Fibroblast of skin of abdomen (primary cell): ENCODE results near the gene TRAF3IP3. TPM values are rescaled to one million over a fixed set of nuclear protein-coding genes. Genes with fewer than 3 reads are reported as not detected.

Source experiments
- DNase-seq: peaks from one replicate; pipeline ENCODE4 v3.0.0-alpha.2; 2013
- polyA plus RNA-seq, 2 experiments: library from polyadenylated mRNA; unstranded; fragments of 120-200 nt; gene quantifications; one replicate each; pipeline ENCODE4 v1.2.1, GENCODE V29; 2013; ENCODE audit not compliant: insufficient read length in 2 of 2

Gene TRAF3IP3, protein sequence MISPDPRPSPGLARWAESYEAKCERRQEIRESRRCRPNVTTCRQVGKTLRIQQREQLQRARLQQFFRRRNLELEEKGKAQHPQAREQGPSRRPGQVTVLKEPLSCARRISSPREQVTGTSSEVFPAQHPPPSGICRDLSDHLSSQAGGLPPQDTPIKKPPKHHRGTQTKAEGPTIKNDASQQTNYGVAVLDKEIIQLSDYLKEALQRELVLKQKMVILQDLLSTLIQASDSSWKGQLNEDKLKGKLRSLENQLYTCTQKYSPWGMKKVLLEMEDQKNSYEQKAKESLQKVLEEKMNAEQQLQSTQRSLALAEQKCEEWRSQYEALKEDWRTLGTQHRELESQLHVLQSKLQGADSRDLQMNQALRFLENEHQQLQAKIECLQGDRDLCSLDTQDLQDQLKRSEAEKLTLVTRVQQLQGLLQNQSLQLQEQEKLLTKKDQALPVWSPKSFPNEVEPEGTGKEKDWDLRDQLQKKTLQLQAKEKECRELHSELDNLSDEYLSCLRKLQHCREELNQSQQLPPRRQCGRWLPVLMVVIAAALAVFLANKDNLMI
- polyA plus RNA-seq (2013, experiment 1 of 2; ENCODE audit: insufficient read length): 0.06 TPM
- 0.06 TPM for polyA plus RNA-seq (2013, experiment 2 of 2; ENCODE audit: insufficient read length)

DNA sequence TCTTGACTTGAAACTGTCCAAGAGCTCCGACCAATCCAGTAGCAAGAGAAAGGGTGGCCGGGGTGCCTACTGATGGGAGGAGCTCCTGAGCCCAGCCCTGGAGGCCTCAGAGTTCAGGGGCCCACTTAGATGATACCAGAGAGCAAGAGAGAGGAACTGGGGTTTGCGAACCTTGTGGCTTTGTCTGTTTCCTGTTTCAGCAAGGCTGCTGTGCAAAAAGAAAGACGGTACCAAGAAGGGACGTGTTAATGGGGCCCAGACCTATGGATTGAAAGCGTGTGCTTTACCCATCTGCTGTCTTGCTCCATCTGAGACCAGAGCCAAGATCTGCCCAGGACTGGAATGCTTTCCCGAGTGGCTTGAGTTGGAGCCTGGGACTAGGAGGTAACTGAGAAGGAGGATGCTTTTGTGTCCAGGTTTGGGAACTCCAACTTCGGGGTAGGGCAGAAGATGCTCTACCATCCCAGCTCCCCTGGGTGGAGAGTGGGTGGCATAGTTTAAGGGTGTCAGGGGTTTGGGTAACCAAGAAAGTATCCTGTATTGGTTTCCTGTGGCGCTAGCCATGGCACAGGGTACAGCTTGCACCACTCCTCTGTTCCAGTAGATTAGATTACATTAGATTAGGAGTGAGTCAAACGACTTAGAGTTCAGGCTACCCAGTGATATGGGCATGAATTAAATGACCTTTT is at the start of gene TRAF3IP3:
Gene TRAF3IP3, plus strand, starts transcription at position 128 of the 689 bp plus-strand sequence. CDS start 3,987 bp downstream, outside the sequence.
- DNase-seq: no peak

DNA sequence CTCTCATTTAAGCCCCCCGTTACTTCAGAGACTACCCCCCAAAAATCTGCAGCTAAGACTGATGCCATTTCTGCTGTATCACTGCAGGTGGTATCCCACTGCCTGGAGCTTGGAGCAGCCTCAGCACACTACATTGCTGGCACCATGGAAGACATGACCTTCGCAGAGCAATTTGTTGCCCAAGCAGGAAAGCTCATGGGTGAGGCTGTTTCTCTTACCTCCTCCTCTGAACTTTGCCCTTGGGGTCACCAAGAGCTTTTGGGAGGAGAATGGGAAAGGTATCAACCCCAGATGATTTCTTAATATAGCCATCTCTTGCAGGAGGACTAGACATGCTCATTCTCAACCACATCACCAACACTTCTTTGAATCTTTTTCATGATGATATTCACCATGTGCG is 49.2 kb upstream of the TRAF3IP3 start:
- no peak for DNase-seq

DNA sequence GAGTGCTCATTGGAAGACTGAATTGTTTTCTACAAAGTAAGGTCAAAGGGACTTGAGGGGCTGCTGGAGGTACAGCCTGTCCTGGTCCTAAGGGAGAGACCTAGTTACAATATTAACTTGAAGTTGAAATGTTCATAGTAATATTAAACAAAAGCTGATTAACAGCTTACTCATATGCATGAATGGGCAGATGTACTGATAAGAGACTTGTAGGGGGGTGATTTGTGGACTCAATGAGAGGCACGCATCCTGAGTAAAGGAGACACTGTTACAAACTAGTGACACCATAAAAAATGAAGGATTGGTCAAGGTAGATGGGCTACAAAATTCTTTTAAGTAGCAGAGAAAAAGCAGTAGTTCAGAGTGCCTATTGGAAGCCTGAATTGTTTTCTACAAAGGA is 48.5 kb upstream of the TRAF3IP3 start:
- no peak for DNase-seq

DNA sequence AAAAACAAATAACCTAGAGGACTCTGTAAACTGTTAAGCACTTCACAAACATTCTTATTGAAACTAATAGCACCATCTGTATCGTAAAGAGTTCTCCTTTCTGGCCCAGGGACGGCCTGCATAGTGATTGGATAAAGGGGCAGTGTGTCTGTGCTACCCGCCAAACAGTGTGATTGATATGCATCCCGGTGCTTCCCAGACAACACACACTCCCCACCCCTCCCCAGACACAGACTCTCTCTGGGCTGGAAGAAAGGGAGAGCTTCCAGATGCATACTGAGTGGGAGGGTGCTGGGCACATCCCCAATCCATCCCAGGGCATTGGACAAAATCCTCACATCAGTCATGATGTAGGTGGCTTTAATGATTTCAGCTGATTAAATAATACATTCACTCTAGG is 47.6 kb upstream of the TRAF3IP3 start:
- no peak for DNase-seq

DNA sequence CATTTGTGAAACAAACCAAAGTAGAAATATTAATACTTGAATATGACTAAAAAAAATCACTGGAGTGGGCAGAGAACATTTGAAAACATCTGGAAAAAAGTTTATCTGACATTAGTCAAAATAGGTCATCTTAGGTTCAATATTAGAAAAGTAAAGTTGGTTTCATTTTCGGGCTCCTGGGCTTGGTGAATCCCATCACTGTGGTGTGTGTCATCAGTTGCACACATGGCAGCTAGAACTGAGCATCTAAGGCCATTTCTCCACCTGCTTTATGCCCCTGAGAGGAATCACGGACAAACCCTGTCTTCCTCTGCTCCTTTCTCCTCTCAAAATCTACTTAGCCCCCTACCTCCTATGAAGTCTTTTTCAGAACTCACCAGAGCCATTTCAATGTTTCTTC is 45.8 kb upstream of the TRAF3IP3 start:
- DNase-seq: no peak

DNA sequence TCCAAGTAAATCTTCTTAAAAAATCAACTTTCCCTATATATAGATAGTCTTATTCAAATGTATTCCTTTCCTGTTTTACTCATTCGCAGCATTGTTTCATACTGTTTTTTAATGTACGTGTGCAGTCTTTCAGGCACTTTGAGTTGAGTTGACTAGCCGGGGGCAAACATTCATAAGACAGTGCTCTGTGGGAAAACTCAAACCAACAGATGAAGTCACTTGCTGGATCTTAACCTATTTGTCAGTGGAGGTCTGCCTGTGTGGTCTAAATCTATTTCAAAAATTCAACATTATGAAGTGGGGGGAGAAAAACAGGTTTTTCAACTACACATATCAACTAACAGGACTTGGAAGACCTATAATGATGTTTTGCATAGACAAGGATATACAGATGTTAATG is 45.0 kb upstream of the TRAF3IP3 start:
- no peak for DNase-seq

DNA sequence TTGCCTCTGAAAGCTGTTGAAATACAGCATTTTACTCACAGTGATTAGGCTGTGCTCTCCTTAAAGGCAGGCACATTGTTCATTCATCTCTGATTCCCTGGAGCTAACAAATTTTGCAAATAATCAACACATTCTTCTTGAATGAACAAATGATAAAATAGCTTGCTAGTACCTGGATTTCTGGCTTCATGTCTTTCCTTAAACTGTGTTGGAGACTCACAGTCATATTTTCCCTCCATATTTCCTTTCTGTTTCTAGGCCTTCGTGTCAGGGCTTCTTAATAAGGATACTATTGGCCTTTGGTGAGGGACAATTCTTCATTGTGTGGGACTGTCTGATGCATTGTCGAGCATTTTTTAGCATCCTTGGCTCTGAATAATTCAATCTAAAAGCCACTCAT is 41.5 kb upstream of the TRAF3IP3 start:
- no peak for DNase-seq

DNA sequence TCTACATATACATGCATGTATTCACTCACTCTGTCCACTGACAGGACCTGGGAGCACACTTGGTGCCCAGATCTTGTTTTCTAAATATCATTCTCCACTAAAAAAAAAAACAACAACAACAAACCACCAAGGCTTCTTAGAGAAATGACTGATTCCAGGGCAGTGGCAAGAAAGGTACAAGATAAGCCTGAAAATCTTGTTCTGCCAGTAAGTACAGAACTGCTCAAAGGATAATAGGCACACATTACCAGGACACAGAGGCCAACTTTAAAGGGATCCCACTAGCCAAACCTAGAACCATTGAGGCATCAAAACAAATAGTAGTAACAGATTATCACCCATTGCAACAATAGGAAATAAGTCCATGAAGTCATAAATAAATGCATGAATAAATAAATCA is 40.5 kb upstream of the TRAF3IP3 start:
- no peak for DNase-seq

DNA sequence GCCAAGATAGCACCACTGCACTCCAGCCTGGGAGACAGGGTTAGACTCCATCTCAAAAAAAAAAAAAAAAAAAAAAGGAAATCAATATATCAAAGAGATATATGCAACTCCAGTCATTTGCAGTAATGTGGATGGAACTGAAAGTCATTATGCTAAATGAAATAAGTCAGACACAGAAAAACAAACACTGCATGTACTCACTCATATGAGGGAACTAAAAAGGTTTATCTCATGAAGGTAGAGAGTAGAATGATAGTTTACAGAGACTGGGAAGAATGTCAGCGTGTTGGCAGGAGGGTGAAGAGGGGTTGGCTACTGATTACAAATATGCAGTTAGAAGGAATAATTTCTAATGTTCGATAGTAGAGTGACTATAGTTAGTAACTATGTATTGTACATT is 38.0 kb upstream of the TRAF3IP3 start:
- no peak for DNase-seq

DNA sequence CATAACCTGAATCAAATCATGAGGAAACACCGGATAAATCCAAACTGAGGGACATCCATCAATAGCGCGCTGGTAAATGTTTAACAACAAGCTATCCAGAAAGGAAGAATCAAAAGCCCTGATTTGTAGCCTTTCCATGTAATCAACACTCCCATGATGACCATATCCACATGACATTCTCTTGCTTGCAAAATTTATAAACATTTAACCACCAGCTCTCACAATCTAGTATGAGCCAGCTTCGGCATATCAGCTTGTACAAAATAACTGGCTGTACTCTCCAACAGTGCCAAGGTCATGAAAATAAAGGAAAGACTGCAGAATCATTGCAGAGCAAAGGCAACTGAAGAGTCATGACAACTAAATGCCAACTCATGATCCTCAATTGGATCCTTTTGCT is 35.5 kb upstream of the TRAF3IP3 start:
- DNase-seq: no peak

DNA sequence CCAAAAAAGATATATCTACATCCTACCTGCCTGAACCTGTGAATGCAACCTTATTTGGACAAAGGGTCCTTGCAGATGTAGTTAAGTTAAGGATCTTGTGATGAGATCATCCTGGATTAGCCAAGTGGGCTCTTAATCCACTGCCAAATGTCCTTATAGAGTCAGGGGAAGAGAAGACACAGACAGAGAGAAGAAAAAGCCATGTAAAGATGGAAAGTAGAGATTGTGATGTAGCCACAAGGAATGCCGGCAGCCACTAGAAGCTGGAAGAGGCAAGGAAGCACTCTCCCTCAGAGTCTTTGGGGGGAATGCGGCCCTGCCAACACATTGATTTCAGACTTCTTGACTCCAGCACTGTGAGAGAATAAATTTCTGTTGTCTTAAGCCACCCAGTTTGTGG is 35.0 kb upstream of the TRAF3IP3 start:
- DNase-seq: no peak

DNA sequence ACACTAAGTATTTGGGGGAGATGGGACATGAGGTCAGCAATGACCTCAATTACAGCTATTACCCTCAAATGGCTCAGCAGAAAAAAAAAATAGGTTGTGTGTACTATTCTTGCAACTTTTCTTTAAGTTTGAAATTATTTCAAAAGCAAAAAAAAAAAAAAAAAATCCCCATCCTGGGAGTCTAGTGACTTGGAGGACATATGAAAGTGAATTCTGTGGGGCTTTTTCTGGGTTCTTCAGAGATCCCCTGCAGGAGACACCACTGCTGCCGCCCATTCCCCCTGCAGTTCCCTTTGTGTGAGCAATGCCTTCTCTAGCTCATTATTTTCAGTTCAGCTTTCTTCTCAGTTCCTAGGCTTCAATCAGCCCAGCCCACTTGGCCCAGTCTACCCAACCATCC is 34.5 kb upstream of the TRAF3IP3 start:
- DNase-seq: no peak

DNA sequence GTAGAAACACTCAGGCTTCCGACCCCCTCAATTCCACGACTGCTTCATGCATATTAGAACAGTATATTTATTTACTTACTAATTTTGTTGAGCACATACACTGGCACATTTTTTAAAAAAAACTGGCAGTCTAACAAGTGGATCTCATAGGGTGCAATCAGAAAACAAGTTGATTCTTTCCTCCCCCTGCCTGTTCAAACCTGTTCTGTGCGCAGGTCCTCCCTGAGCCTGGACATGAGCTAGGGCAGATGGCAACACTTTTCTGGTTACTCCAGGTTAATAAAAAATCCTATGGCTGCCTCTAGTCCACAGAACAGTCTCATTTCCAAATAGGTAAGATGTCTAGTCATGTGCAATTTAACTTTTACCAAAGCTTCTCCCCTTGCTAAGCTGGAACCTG is 32.6 kb upstream of the TRAF3IP3 start:
- no peak for DNase-seq

DNA sequence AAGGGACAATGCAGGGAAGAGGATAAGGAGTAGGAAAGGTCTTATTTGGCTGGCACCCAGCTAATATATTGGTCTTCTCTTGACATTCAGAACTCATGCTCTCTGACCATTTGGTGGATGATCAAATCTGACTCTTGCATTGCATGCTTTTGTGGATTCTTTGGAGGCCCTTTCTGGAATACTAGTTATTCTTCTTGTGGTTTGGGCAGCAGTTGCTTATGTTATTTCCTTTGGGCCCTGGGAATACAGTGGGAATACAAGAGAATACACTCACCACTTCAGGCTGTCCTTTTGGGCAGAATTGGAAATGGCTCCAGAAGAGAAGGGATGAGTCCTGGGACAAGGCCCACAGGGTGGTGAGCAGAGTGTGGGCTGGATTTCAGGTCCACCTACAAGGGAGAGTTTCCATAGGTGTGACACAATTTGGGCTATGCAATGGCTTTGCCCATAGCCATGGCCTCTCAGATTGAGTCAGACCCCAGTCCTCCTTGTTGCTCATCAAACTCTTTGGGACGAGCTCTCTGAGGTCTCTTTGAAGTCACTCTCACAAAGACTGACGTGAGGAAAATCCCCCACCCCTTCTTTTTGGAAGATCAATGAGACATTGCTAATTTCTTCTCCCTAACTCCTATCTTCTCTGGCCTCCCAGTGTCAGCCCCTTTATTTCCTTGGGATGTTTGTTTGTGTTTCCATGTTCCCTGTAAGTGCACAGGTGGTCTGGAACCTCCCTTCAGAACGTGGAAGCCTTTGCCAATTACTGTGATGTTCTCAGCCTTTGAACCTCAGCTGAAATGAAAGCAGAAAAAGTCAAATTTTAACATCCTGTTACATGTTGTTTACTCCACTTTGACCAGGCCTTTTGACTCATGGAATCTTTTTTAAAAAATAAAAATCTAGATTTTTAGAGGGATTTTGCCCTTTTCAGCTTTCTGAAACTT is 31.8 kb upstream of the TRAF3IP3 start:
- no peak for DNase-seq

DNA sequence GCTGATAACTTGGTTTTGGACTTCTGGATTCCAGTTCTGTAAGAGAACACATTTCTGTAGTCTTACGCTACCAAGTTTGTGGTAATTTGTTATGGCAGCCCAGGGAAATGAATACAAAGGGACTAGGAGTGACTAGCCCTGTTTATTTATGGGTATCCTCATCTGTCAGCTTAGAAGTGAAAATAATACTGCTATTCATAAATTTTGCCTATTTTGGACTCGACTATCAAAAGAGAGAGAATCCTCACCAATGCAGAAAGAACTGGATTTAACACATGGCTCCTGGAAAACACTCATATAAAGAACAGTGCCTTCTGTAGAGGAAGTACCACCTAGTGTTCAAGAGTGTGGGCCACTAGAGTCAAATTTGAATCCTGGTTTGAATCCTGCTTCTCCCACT is 28.6 kb upstream of the TRAF3IP3 start:
- DNase-seq: no peak

DNA sequence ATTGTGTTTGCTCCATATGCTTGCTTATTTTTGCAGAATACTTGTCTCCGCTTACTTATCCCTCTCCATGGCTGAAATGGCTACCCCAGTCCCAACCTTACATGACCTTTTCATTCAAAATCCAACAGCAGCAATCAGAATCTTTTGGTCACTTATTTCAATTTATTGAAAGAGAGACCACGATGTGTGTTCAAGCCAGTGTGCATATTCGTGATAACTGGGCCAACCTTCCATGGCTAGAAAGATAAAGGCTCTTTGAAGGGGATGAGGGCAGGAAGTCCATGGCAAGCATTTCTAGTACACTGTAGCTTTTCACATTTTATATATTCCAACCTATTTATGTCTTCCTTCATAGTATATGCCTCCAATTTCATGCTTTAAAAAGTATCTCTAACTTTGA is 28.1 kb upstream of the TRAF3IP3 start:
- no peak for DNase-seq

DNA sequence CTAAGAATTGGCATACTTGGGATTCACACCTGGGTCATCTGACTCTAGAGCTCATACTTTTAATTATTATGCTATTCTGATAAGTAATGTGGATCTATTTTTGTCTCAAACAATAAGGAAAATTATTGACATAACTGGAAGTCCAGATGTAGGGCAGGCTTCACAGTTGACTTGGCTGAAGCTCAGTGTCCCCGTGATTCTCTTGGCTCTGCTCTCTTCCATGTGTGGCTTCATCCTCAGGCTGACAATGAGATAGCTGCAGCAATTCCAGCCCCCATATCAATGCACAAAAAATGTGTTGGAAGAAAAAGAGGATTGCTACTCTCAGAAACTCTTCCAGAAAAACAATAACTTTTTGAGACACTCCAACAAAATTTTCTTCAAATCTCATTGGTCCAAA is 27.4 kb upstream of the TRAF3IP3 start:
- DNase-seq: no peak

DNA sequence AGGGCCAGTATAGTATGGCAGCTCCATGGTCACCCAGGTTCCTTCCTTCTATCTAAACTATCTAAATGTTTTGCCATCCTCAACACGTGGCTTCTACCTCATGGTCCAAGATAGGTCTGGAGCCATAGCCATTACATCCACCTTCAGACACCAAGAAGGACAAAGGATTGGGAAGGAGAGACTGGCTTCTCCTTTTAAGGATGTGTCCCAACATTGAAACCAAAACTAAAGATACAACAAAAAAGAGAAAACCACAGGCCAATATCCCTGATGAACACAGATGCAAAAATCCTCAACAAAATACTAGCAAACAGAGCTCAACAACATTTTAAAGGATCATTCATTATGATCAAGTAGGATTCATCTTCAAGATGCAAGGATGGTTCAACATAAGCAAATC is 26.4 kb upstream of the TRAF3IP3 start:
- DNase-seq: no peak

DNA sequence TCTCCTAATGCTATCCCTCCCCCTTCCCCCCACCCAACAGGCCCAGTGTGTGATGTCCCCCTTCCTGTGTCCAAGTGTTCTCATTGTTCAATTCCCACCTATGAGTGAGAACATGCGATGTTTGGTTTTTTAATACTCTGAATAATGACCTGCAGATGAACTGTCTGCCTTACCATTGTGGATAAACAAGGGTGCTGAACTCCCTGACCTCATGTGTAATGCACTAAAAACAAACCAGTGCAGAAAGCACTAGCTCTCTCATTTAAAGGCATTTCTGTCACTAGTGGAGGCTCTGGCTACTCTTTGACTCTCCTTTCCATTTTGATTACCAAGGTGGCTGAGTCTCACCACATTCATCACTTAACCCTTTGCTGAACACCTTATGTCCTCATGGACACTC is 23.1 kb upstream of the TRAF3IP3 start:
- no peak for DNase-seq

DNA sequence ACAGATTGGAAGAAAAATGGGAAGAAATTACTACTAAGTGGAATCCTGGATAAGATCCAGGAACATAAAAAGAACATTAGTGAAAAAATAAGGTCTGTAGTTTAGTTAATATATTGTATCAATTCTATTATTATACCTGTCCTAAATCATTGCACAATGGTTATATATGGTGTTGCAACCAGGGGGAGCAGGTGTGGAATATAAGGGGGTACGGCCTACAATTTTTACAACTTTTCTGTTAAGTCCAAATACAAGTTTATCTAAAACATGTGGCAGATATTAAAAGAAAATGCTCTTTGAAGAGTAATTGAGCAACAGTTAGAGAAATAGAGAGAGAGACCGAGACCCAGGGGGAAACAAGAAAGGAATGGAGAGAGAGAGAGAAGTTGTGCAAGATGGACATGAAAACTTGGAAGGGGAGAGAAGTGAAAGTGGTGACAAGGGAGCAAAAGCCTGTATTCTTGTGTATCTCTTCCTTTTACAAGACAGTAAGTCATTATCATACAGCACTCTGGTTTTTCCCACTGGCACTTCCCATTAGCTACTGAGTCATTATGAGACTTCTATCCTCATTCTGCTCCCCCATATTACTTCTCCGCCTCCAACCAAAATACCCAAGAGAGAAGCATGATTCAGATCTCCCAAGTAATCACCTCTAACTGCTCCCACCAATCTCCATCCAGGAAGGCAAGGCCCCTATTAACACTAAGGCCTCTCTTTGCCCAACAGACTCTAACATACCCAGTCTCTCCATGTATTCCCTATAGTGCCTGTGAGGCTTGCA is 22.3 kb upstream of the TRAF3IP3 start:
- DNase-seq: peak; percentile 5

DNA sequence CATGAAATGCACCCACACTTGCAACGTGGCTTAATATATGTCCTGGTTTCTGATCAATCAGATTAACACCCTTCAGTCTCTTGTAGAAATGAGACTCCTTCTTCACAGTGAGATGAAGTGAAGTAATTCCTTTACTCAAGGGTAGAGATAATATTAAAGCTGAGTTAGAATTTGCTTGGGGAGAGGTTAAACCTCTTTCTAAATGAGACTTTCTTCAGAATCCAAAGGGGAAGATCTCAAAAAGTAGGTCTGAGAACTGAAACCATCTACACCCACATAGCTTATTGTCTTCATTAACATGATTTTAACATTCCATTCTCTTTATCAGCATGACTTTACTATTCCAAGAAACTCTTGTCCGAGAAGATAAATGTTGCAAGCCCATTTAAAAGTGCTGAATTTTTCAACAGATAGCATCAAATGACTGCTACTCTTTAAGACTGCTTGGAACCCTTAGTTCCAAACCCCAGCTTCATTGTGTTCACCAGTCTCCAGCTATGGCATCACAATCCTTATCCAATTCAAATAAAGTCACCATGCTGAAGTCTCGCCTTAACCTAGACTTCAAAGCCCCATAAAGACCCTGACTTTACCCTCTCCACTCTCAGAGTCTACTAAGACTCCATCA is 19.2 kb upstream of the TRAF3IP3 start:
- DNase-seq: no peak
